Mesenchymal stem cell (in vitro differentiated cells and primary cell): ENCODE data around the gene ADI1.
"Not testable (repeated sequence)": the region's sequence is repeated elsewhere in the genome, so short reads cannot be mapped to it uniquely, and the experiment has no call there.

ENCODE experiments used
- DNase-seq: peaks from one replicate; pipeline ENCODE4 v3.0.0-alpha.2; 2013
- H2AFZ ChIP-seq: one replicate; pipeline ENCODE4 v1.6.1; 2013; ENCODE audit warnings: low read depth, mild to moderate bottlenecking, control low read depth, inconsistent platforms, low read length, moderate library complexity
- H2AK5ac ChIP-seq: 2 replicates; pipeline ENCODE4 v1.6.1; 2013; ENCODE audit warnings: low read length, moderate library complexity, mild to moderate bottlenecking, inconsistent platforms; ENCODE audit not compliant: severe bottlenecking
- H2BK120ac ChIP-seq: one replicate; pipeline ENCODE4 v1.6.1; 2013; ENCODE audit warnings: low read depth, mild to moderate bottlenecking, inconsistent platforms, low read length, moderate library complexity
- H2BK12ac ChIP-seq, 2 experiments: one replicate each; pipeline ENCODE4 v1.6.1; 2013; ENCODE audit warnings: inconsistent platforms in 2 of 2, low read length in 2 of 2, mild to moderate bottlenecking in 2 of 2, moderate library complexity in 2 of 2, control low read depth in 1 of 2
- H2BK15ac ChIP-seq: one replicate; pipeline ENCODE4 v1.6.1; 2013; ENCODE audit warnings: mild to moderate bottlenecking, low read depth, inconsistent platforms; ENCODE audit not compliant: poor library complexity, severe bottlenecking
- H2BK5ac ChIP-seq: 2 replicates; pipeline ENCODE4 v1.6.1; 2013; ENCODE audit warnings: low read depth, mild to moderate bottlenecking, low read length, control low read depth, inconsistent platforms; ENCODE audit not compliant: poor library complexity, severe bottlenecking
- H3K14ac ChIP-seq, 2 experiments: one replicate each; pipeline ENCODE4 v1.6.1; 2013; ENCODE audit warnings: inconsistent platforms in 2 of 2, low read length in 2 of 2, control low read depth in 1 of 2, mild to moderate bottlenecking in 1 of 2, moderate library complexity in 1 of 2
- H3K18ac ChIP-seq, 2 experiments: one replicate each; pipeline ENCODE4 v1.6.1; 2013; ENCODE audit warnings: inconsistent platforms in 2 of 2, low read length in 2 of 2, control low read depth in 1 of 2, low read depth in 1 of 2, mild to moderate bottlenecking in 1 of 2
- H3K23ac ChIP-seq, 2 experiments: one replicate each; pipeline ENCODE4 v1.6.1; 2013; ENCODE audit warnings: inconsistent platforms in 2 of 2, low read length in 2 of 2, mild to moderate bottlenecking in 2 of 2, moderate library complexity in 2 of 2, control low read depth in 1 of 2
- H3K27ac ChIP-seq: 2 replicates; pipeline ENCODE4 v1.5.1; 2013; ENCODE audit warnings: mild to moderate bottlenecking, moderate library complexity, low read length, control low read depth, inconsistent platforms; ENCODE audit not compliant: poor library complexity, severe bottlenecking
- H3K27me3 ChIP-seq, 2 experiments: 2 replicates each; pipeline versions ENCODE4 v1.6.1 to v1.7.0; 2013; ENCODE audit warnings: low read length in 2 of 2, mild to moderate bottlenecking in 2 of 2, moderate library complexity in 2 of 2, control low read depth in 1 of 2, inconsistent platforms in 1 of 2; ENCODE audit not compliant: control insufficient read depth in 1 of 2, insufficient read depth in 1 of 2
- H3K36me3 ChIP-seq, 2 experiments: 2 replicates each; pipeline versions ENCODE4 v1.6.1 to v1.7.0; 2013; ENCODE audit warnings: low read length in 2 of 2, control low read depth in 1 of 2, inconsistent platforms in 1 of 2, low read depth in 1 of 2, mild to moderate bottlenecking in 1 of 2; ENCODE audit not compliant: insufficient read depth in 2 of 2, control insufficient read depth in 1 of 2
- H3K4ac ChIP-seq, 2 experiments: one replicate each; pipeline ENCODE4 v1.6.1; 2013; ENCODE audit warnings: inconsistent platforms in 2 of 2, low read length in 2 of 2, mild to moderate bottlenecking in 2 of 2, moderate library complexity in 2 of 2, control low read depth in 1 of 2, low read depth in 1 of 2
- H3K4me1 ChIP-seq: 2 replicates; pipeline ENCODE4 v1.6.1; 2013; ENCODE audit warnings: low read depth, low read length, control low read depth; ENCODE audit not compliant: control insufficient read depth, insufficient read depth
- H3K4me2 ChIP-seq: 2 replicates; pipeline ENCODE4 v1.6.1; 2013; ENCODE audit warnings: low read length, mild to moderate bottlenecking, inconsistent platforms; ENCODE audit not compliant: poor library complexity, severe bottlenecking
- H3K4me3 ChIP-seq, 2 experiments: 2 replicates each; pipeline versions ENCODE4 v1.5.1 to v1.7.0; 2013; ENCODE audit warnings: low read length in 2 of 2, mild to moderate bottlenecking in 2 of 2, control low read depth in 1 of 2, low read depth in 1 of 2; ENCODE audit not compliant: insufficient read depth in 1 of 2
- H3K79me1 ChIP-seq: replicated peaks from 2 replicates; pipeline ENCODE4 v1.6.1; 2013; ENCODE audit warnings: mild to moderate bottlenecking, control low read depth, low read length, inconsistent platforms; ENCODE audit not compliant: poor library complexity, severe bottlenecking
- H3K9ac ChIP-seq: 2 replicates; pipeline ENCODE4 v1.7.0; 2013; ENCODE audit warnings: mild to moderate bottlenecking, low read length, moderate library complexity
- H3K9me3 ChIP-seq: 2 replicates; pipeline ENCODE4 v1.7.0; 2013; ENCODE audit warnings: mild to moderate bottlenecking, low read length; ENCODE audit not compliant: control insufficient read depth
- H4K8ac ChIP-seq: one replicate; pipeline ENCODE4 v1.6.1; 2013; ENCODE audit warnings: inconsistent platforms, mild to moderate bottlenecking, low read length, moderate library complexity
- H4K91ac ChIP-seq: one replicate; pipeline ENCODE4 v1.6.1; 2013; ENCODE audit warnings: mild to moderate bottlenecking, low read length, inconsistent platforms
- WGBS: methylation state at CpG from one replicate; pipeline ENCODE4 v1.1.7; 2013; ENCODE audit warnings: mixed read lengths; 5-methylcytosine and 5-hydroxymethylcytosine counted together

Gene ADI1

GRCh38 chr2:3450385-3451010 is 68.8 kb downstream of the ADI1 start:
- Histone ChIP-seq H3K79me1 (peaks cover 33% of the 10 kb centered on the region), H3K4me3 (no peak overlapping the region), H3K9me3 (peaks cover 7% of the 10 kb centered on the region), H3K36me3 (peaks cover 54 to 75% of the 10 kb centered on the region in 2 experiments), H2AFZ (no peak overlapping the region), H3K27ac (no peak overlapping the region), H3K18ac (no peak overlapping the region), H2BK12ac (no peak overlapping the region), H3K14ac (no peak overlapping the region), H3K4ac (no peak overlapping the region), H4K91ac (no peak overlapping the region), H3K9ac (no peak overlapping the region), H2AK5ac (no peak overlapping the region), H2BK120ac (no peak overlapping the region), H2BK15ac (no peak overlapping the region), H3K4me2 (no peak overlapping the region), H3K27me3 (no peaks in the 10 kb centered on the region), H3K23ac (no peak overlapping the region), H2BK5ac (no peak overlapping the region), H3K4me1 (peaks cover 7% of the 10 kb centered on the region), H4K8ac (no peak overlapping the region)
- WGBS = 90% methylated on average over 16 of the region's 16 CpGs
- DNase-seq = no peak

GRCh38 chr2:3449936-3450335 is 69.4 kb downstream of the ADI1 start:
- WGBS = 98% methylated on average over 11 of the region's 11 CpGs
- Histone ChIP-seq H2AK5ac (no peak overlapping the region), H3K4me3 (no peak overlapping the region), H3K4me2 (no peak overlapping the region), H3K27me3 (no peaks in the 10 kb centered on the region), H3K36me3 (peaks cover 56 to 77% of the 10 kb centered on the region in 2 experiments), H3K18ac (no peak overlapping the region), H3K27ac (no peak overlapping the region), H2BK15ac (no peak overlapping the region), H2BK12ac (no peak overlapping the region), H3K4ac (no peak overlapping the region), H3K23ac (no peak overlapping the region), H2BK5ac (no peak overlapping the region), H2BK120ac (no peak overlapping the region), H3K14ac (no peak overlapping the region), H3K9ac (no peak overlapping the region), H2AFZ (no peak overlapping the region), H3K79me1 (peaks cover 33% of the 10 kb centered on the region), H3K4me1 (peaks cover 7% of the 10 kb centered on the region), H3K9me3 (peaks cover 7% of the 10 kb centered on the region), H4K91ac (no peak overlapping the region), H4K8ac (no peak overlapping the region)
- no peak for DNase-seq

GRCh38 chr2:3449086-3449485 is 70.2 kb downstream of the ADI1 start:
- H3K36me3 ChIP-seq = peaks cover 59 to 71% of the 10 kb centered on the region in 2 experiments
- H2BK15ac ChIP-seq = no peak overlapping the region
- H3K27ac ChIP-seq = no peak overlapping the region
- peaks cover 7% of the 10 kb centered on the region for H3K4me1 ChIP-seq
- no peak for DNase-seq
- no peak overlapping the region for H2BK120ac ChIP-seq
- no peak overlapping the region for H3K9ac ChIP-seq
- no peaks in the 10 kb centered on the region for H3K27me3 ChIP-seq
- H3K4me2 ChIP-seq = no peak overlapping the region
- no peak overlapping the region for H2AFZ ChIP-seq
- H4K91ac ChIP-seq = no peak overlapping the region
- H4K8ac ChIP-seq = no peak overlapping the region
- peaks cover 7% of the 10 kb centered on the region for H3K9me3 ChIP-seq
- H2AK5ac ChIP-seq = no peak overlapping the region
- no peak overlapping the region for H3K18ac ChIP-seq
- no peak overlapping the region for H3K23ac ChIP-seq
- no peak overlapping the region for H2BK12ac ChIP-seq
- no peak overlapping the region for H3K4ac ChIP-seq
- H3K4me3 ChIP-seq = peak overlapping the region in 1 of 2 experiments; percentile 66
- H3K14ac ChIP-seq = no peak overlapping the region
- WGBS = 94% methylated on average over 13 of the region's 13 CpGs
- H2BK5ac ChIP-seq = no peak overlapping the region
- peaks cover 28% of the 10 kb centered on the region for H3K79me1 ChIP-seq

- Histone ChIP-seq H3K4me3 (peak overlapping the region in 1 of 2 experiments; percentile 66), H3K79me1 (peaks cover 29% of the 10 kb centered on the region), H3K9ac (peak overlapping the region; percentile 50), H3K36me3 (peaks cover 66 to 74% of the 10 kb centered on the region in 2 experiments)
- H3K9me3 ChIP-seq, H3K14ac ChIP-seq, H3K27ac ChIP-seq, H4K91ac ChIP-seq, H2AFZ ChIP-seq, H3K23ac ChIP-seq, H2BK120ac ChIP-seq, H2AK5ac ChIP-seq, H2BK15ac ChIP-seq, H3K4me2 ChIP-seq, H3K27me3 ChIP-seq, DNase-seq, H3K18ac ChIP-seq, H3K4ac ChIP-seq, H2BK12ac ChIP-seq, H3K4me1 ChIP-seq, H4K8ac ChIP-seq, H2BK5ac ChIP-seq: not testable (repeated sequence)
- 93% methylated on average over 35 of the region's 35 CpGs for WGBS
These were observed 70.9 kb downstream of the ADI1 start for GRCh38 chr2:3448441-3448911.
